ENCODE results near the gene LHX5. TPM values are rescaled to one million over a fixed set of nuclear protein-coding genes. Genes with fewer than 3 reads are reported as not detected.
"Not testable (repeated sequence)": the region's sequence is repeated elsewhere in the genome, so short reads cannot be mapped to it uniquely, and the experiment has no call there.

Gene LHX5
- total RNA-seq, 2 donors from 2014 or later: not detected

DNA sequence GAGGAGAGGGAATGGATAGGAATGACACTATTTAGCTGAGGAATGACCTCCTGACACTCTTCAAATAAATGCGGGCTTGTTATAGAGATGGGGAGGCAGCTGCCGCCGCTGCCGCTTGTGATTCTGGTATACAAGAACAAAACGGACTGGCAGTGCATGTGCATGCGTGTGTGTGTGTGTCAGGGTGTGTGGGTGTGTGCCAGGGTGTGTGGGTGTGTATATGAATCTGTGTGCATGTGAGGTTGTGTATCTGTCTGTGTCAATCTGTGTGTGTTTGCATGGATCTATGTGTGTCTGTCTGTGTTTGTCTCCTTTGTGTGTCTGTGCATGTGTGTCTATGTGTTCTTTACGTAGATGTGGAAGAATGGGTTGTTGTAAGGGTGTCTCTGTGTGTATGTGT lies 26.0 kb upstream of the LHX5 start:
- H3K9me3 ChIP-seq: no peaks in the 10 kb centered on the region
- H3K27me3 ChIP-seq: no peaks in the 10 kb centered on the region
- TF ChIP-seq, protein P1, sequence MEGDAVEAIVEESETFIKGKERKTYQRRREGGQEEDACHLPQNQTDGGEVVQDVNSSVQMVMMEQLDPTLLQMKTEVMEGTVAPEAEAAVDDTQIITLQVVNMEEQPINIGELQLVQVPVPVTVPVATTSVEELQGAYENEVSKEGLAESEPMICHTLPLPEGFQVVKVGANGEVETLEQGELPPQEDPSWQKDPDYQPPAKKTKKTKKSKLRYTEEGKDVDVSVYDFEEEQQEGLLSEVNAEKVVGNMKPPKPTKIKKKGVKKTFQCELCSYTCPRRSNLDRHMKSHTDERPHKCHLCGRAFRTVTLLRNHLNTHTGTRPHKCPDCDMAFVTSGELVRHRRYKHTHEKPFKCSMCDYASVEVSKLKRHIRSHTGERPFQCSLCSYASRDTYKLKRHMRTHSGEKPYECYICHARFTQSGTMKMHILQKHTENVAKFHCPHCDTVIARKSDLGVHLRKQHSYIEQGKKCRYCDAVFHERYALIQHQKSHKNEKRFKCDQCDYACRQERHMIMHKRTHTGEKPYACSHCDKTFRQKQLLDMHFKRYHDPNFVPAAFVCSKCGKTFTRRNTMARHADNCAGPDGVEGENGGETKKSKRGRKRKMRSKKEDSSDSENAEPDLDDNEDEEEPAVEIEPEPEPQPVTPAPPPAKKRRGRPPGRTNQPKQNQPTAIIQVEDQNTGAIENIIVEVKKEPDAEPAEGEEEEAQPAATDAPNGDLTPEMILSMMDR (IDR thresholded peaks at IDR 0.05): no peak
- DNase-seq (ENCODE audit: low spot score): no peak
- H3K4me1 ChIP-seq: no peaks in the 10 kb centered on the region
- H3K36me3 ChIP-seq: no peaks in the 10 kb centered on the region
- no peak overlapping the region for H3K4me3 ChIP-seq
- H3K27ac ChIP-seq: no peak overlapping the region

DNA sequence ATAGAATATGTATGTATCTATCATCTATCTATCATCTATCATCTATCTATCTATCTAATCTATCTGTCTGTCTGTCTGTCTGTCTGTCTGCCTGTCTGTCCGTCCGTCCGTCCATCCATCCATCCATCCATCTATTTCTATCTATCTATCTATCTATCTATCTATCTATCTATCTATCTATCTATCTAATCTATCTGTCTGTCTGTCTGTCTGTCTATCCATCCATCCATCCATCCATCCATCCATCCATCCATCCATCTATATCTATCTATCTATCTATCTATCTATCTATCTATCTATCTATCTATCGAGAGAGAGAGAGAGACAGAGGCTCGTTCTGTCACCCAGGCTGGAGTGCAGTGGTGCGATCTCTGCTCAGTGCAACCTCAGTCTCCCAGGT lies 24.3 kb upstream of the LHX5 start:
- H3K27me3 ChIP-seq; H3K36me3 ChIP-seq; DNase-seq (ENCODE audit: low spot score); H3K4me1 ChIP-seq; H3K27ac ChIP-seq; H3K4me3 ChIP-seq; H3K9me3 ChIP-seq: not testable (repeated sequence)

DNA sequence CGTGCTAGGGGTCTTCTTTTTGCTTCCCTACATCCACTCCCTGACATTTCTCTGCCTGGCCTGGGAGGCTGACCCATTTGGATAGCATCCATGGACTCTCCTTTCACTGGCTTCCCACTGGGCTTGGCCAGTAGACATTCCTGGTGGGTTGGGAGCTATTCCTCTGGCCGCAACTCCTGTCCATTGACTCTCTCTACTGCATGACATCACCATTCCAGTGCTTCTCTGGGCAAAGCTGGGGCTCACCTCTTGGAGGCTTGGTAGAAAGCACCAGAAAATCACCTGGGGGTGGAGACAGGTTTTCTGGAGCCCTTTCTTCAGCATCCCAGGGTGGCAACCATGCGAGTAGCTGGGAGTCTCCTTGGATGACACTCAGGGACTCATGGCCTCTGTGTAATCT lies 16.7 kb upstream of the LHX5 start:
- Histone ChIP-seq H3K4me1 (no peaks in the 10 kb centered on the region), H3K27me3 (no peaks in the 10 kb centered on the region), H3K9me3 (no peaks in the 10 kb centered on the region), H3K4me3 (no peak overlapping the region), H3K36me3 (no peaks in the 10 kb centered on the region), H3K27ac (no peak overlapping the region)
- no peak for DNase-seq (ENCODE audit: low spot score)
- TF ChIP-seq, protein P1 (IDR thresholded peaks at IDR 0.05): no peak

DNA sequence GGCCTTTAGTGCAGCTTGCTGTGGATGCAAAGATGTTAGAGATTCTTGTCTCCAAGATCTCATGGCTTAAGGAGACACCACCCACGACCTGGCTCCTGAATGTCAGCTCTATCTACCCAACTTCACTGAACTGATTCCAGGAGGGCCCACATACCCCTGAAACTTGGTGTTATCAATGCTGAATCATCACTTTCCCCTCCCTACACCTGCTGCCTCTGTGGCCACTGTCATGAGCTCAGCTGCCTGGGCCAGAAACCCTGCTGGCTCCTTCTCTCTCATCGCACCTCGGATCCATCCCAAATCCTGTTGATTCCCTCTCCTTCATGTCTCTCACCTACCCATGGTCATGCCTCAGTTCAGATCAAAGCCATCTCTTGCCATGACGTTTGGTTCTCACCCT lies 15.1 kb upstream of the LHX5 start:
- TF ChIP-seq, protein P1 (IDR thresholded peaks at IDR 0.05): no peak
- no peaks in the 10 kb centered on the region for H3K27me3 ChIP-seq

DNA sequence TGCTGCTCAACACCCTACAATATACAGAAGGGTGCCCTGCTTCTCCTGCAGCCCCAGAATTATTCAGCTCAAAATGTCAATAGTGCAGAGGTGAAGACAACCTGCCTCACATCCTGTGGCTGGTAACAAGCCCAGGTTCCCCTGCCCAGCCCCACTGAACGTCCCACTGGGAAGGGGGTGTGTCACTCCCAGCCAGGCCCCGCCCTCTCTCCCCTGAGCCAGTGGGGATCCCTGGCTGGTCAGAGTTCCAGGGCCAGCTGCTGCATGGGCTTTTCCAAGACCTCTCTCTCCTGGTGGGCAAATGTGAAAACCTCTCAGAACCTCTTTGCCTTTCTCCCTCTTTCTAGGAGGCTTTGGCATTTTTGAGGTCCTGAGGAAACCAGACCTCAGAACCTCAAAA lies 13.7 kb upstream of the LHX5 start:
- no peaks in the 10 kb centered on the region for H3K27me3 ChIP-seq

More for the DNA sequence above, 15.1 kb upstream of the LHX5 start:
- Histone ChIP-seq H3K36me3 (no peaks in the 10 kb centered on the region), H3K27ac (no peak overlapping the region), H3K9me3 (no peaks in the 10 kb centered on the region), H3K4me3 (no peak overlapping the region), H3K4me1 (no peaks in the 10 kb centered on the region)
- DNase-seq (ENCODE audit: low spot score): no peak

DNA sequence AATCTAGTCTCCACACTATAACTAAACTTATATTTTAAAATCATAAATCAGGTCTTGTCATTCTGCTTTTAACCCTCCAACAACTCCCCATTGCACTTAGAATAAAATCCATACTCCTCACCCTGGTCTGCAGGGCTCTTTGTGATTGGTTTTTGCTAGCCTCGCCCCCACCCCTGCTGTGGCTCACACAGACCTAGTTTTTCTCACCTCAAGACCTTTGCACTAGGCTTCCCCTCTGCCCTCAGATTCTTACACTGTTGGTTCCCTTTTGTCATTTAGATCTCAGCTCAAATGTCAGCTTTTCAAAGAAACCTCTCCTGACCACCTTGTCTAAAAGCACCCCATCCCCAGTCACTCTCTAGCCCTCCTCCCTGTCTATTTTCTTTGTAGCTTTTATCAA lies 10.7 kb upstream of the LHX5 start:
- no peak for DNase-seq (ENCODE audit: low spot score)
- peaks cover 16 to 19% of the 10 kb centered on the region in 2 donors for H3K27me3 ChIP-seq
- no peaks in the 10 kb centered on the region for H3K9me3 ChIP-seq
- no peaks in the 10 kb centered on the region for H3K36me3 ChIP-seq
- TF ChIP-seq, protein P1 (IDR thresholded peaks at IDR 0.05): no peak
- no peaks in the 10 kb centered on the region for H3K4me1 ChIP-seq
- no peak overlapping the region for H3K27ac ChIP-seq
- no peak overlapping the region for H3K4me3 ChIP-seq

More for the DNA sequence above, 13.7 kb upstream of the LHX5 start:
- Histone ChIP-seq H3K36me3 (no peaks in the 10 kb centered on the region), H3K4me1 (no peaks in the 10 kb centered on the region), H3K4me3 (no peak overlapping the region), H3K27ac (no peak overlapping the region), H3K9me3 (no peaks in the 10 kb centered on the region)
- DNase-seq (ENCODE audit: low spot score): no peak
- TF ChIP-seq, protein P1 (IDR thresholded peaks at IDR 0.05): no peak

Data from right atrium auricular region (tissue), 2 donors.